ENCODE measurements around the gene LNP1. TPM values are rescaled to one million over a fixed set of nuclear protein-coding genes. Genes with fewer than 3 reads are reported as not detected.

Gene LNP1
- total RNA-seq, 4 donors from 2014 or later, result 8.2 to 15.8 (median 9.9) TPM

GRCh38 chr3:100358413-100358812 is 42.9 kb upstream of the LNP1 start:
- no peak for DNase-seq
- Histone ChIP-seq H3K4me1 (peaks cover 0 to 6% of the 10 kb centered on the region in 2 donors), H3K27me3 (no peaks in the 10 kb centered on the region), H3K9me3 (no peaks in the 10 kb centered on the region), H3K27ac (no peak overlapping the region), H3K4me3 (replicated peaks in 1 of 3) (no peak overlapping the region), H3K36me3 (peaks cover 23 to 24% of the 10 kb centered on the region in 2 donors)
- 81 to 83% methylated on average over 2 of the region's 2 CpGs for WGBS, 2 donors
- intact Hi-C loops (cut with DNase I), result no loop called here
- TF ChIP-seq POLR2A (IDR thresholded peaks at IDR 0.05) (no peak), CTCF (IDR thresholded peaks at IDR 0.05) (no peak)

- WGBS, 2 donors, result 95 to 96% methylated on average over 3 of the region's 3 CpGs
- H3K27me3 ChIP-seq, result no peaks in the 10 kb centered on the region
- H3K9me3 ChIP-seq, result no peaks in the 10 kb centered on the region
- no peak for TF ChIP-seq POLR2A (IDR thresholded peaks at IDR 0.05)
- TF ChIP-seq CTCF (IDR thresholded peaks at IDR 0.05), result no peak
- DNase-seq, result no peak
- H3K27ac ChIP-seq, result no peak overlapping the region
- H3K4me3 ChIP-seq (replicated peaks in 1 of 3), result no peak overlapping the region
- peaks cover 0 to 6% of the 10 kb centered on the region in 2 donors for H3K4me1 ChIP-seq
- H3K36me3 ChIP-seq, result peaks cover 22 to 25% of the 10 kb centered on the region in 2 donors
- intact Hi-C loops (cut with DNase I), result no loop called here
These were observed 42.3 kb upstream of the LNP1 start for GRCh38 chr3:100359035-100359434.

GRCh38 chr3:100360757-100361496 is 40.4 kb upstream of the LNP1 start:
- Histone ChIP-seq H3K27ac (no peak overlapping the region), H3K36me3 (peaks cover 8 to 20% of the 10 kb centered on the region in 2 donors), H3K4me1 (peaks cover 0 to 6% of the 10 kb centered on the region in 2 donors), H3K9me3 (no peaks in the 10 kb centered on the region), H3K27me3 (no peaks in the 10 kb centered on the region), H3K4me3 (replicated peaks in 1 of 3) (no peak overlapping the region)
- intact Hi-C loops (cut with DNase I), result no loop called here
- WGBS, 2 donors, result 95 to 97% methylated on average over 4 of the region's 4 CpGs
- DNase-seq, result no peak
- TF ChIP-seq POLR2A (IDR thresholded peaks at IDR 0.05), result no peak
- TF ChIP-seq CTCF (IDR thresholded peaks at IDR 0.05), result no peak

- DNase-seq, result no peak
- peaks cover 0 to 6% of the 10 kb centered on the region in 2 donors for H3K4me1 ChIP-seq
- TF ChIP-seq CTCF (IDR thresholded peaks at IDR 0.05) (no peak), POLR2A (IDR thresholded peaks at IDR 0.05) (no peak)
- H3K36me3 ChIP-seq, result peaks cover 3 to 16% of the 10 kb centered on the region in 2 donors
- no peaks in the 10 kb centered on the region for H3K9me3 ChIP-seq
- H3K27me3 ChIP-seq, result no peaks in the 10 kb centered on the region
- H3K27ac ChIP-seq, result no peak overlapping the region
- H3K4me3 ChIP-seq (replicated peaks in 1 of 3), result no peak overlapping the region
- 67 to 94% methylated on average over 1 of the region's 1 CpG for WGBS, 2 donors
- intact Hi-C loops (cut with DNase I), result no loop called here
These were observed 39.4 kb upstream of the LNP1 start for GRCh38 chr3:100361897-100362296.

GRCh38 chr3:100364421-100364820 is 36.9 kb upstream of the LNP1 start:
- 95 to 96% methylated on average over 3 of the region's 3 CpGs for WGBS, 2 donors
- H3K36me3 ChIP-seq, result peaks cover 3 to 16% of the 10 kb centered on the region in 2 donors
- H3K4me3 ChIP-seq (replicated peaks in 1 of 3), result no peak overlapping the region

More at GRCh38 chr3:100364421-100364820, 36.9 kb upstream of the LNP1 start:
- TF ChIP-seq POLR2A (IDR thresholded peaks at IDR 0.05), result no peak
- TF ChIP-seq CTCF (IDR thresholded peaks at IDR 0.05), result no peak
- no peak overlapping the region for H3K27ac ChIP-seq
- DNase-seq, result no peak
- no peaks in the 10 kb centered on the region for H3K9me3 ChIP-seq
- intact Hi-C loops (cut with DNase I), result no loop called here
- no peaks in the 10 kb centered on the region for H3K27me3 ChIP-seq
- no peaks in the 10 kb centered on the region for H3K4me1 ChIP-seq

Measured in thyroid gland (tissue), 4 donors.